ENCODE data around the gene POU2AF1.

GRCh38 chr11:111364503-111364902, 14.6 kb downstream of the POU2AF1 start:
- TF ChIP-seq CTCF (IDR thresholded peaks at IDR 0.05) (no peak), POLR2AphosphoS5 (IDR thresholded peaks at IDR 0.05) (no peak), POLR2A (IDR thresholded peaks at IDR 0.05) (no peak)
